ENCODE data around the gene MKI67. TPM values are rescaled to one million over a fixed set of nuclear protein-coding genes. Genes with fewer than 3 reads are reported as not detected.

Gene MKI67
- total and polyA plus RNA-seq, 10 donors: 0.61 to 21.6 (median 7.6) TPM

DNA sequence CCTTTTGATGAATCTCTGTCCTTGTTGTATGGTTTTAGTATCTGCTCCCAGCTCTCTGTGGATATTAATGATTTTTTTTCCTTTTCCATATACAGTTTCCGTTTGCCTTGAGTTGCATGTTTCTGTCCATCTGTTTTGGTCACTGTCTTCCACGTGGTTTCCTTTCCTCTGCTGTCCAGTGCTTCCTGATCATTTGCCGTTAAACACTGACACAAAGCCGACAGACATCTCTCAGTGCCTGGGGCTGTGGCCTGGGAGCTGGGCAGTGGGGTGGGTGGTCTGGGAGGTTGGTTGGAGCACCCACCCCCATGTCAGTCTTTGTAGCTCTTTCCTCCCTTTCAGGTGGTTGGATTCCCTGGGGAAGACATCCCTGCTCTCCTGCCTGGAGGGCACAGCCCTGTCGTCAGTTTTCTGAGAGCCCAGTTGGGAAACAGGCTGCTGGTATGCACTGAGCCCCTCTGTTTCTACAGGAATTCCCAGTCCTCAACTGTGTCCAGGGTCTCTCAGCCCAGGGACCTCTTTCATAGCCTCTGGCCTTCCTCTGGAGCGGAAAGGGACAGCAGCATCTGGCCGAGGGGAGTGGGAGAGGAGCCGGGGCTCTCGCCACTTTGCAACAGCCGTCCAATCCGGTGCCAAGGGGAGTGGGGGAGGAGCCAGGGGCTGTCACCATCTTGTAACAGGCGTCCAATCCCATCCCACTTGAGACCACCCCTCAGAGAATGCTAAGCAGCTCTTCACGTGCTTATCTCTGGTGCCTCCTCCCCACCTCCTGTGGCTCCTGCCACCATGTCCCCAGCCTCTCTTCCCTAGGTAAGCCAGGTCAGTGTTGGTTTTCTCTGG, 26.7 kb upstream of the MKI67 start:
- no peaks in the 10 kb centered on the region for H3K9me3 ChIP-seq
- 67 to 78% (median 71%) methylated on average over 12 to 13 of the region's 13 CpGs for WGBS, 5 donors
- intact Hi-C loops (cut with DNase I; ENCODE audit: low total_unique reads): loop anchor here (10.0 kb wide), 1 partner anchor 68 kb away; no protein-coding TSS in a partner anchor
- no peak overlapping the region for H3K4me3 ChIP-seq
- H3K27ac ChIP-seq: no peak overlapping the region
- DNase-seq: no peak
- H3K4me1 ChIP-seq: peaks cover 0 to 19% (median 7%) of the 10 kb centered on the region in 6 donors
- H3K27me3 ChIP-seq (replicated peaks in 1 of 7): peaks cover 0 to 67% (median 11%) of the 10 kb centered on the region in 7 donors
- TF ChIP-seq, protein P1, sequence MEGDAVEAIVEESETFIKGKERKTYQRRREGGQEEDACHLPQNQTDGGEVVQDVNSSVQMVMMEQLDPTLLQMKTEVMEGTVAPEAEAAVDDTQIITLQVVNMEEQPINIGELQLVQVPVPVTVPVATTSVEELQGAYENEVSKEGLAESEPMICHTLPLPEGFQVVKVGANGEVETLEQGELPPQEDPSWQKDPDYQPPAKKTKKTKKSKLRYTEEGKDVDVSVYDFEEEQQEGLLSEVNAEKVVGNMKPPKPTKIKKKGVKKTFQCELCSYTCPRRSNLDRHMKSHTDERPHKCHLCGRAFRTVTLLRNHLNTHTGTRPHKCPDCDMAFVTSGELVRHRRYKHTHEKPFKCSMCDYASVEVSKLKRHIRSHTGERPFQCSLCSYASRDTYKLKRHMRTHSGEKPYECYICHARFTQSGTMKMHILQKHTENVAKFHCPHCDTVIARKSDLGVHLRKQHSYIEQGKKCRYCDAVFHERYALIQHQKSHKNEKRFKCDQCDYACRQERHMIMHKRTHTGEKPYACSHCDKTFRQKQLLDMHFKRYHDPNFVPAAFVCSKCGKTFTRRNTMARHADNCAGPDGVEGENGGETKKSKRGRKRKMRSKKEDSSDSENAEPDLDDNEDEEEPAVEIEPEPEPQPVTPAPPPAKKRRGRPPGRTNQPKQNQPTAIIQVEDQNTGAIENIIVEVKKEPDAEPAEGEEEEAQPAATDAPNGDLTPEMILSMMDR (IDR thresholded peaks at IDR 0.05 in 8 of 11, conservative IDR thresholded peaks at IDR 0.05 in 3 of 11): no peak
- TF ChIP-seq POLR2AphosphoS5 (IDR thresholded peaks at IDR 0.05): no peak
- TF ChIP-seq POLR2A (IDR thresholded peaks at IDR 0.05): no peak
- no peaks in the 10 kb centered on the region for H3K36me3 ChIP-seq

DNA sequence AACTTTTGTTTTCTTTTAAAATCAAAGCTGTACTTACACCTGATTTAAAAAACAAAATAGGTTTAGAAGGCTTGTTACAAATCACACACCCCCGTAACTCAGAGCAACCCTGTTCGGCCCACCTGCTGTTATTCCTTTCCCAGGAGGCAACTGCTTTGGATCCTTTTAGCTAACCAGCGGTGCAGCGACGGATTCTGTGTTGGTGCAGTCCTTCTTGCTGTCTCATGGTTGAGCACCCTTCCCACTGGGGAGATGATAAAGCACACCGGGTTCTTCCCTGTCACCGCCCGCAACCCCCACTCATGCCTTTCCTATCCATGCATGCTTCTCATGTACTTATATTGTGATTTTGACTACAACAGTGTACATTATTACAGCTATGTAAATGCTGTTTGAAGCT, 24.8 kb upstream of the MKI67 start:
- H3K36me3 ChIP-seq: no peaks in the 10 kb centered on the region
- peaks cover 0 to 53% (median 11%) of the 10 kb centered on the region in 7 donors for H3K27me3 ChIP-seq (replicated peaks in 1 of 7)
- H3K4me1 ChIP-seq: peaks cover 0 to 31% (median 7%) of the 10 kb centered on the region in 6 donors
- intact Hi-C loops (cut with DNase I; ENCODE audit: low total_unique reads): loop anchor here (10.0 kb wide), 1 partner anchor 66 kb away; no protein-coding TSS in a partner anchor
- TF ChIP-seq, protein P1 (IDR thresholded peaks at IDR 0.05 in 8 of 11, conservative IDR thresholded peaks at IDR 0.05 in 3 of 11): no peak
- TF ChIP-seq POLR2A (IDR thresholded peaks at IDR 0.05): no peak
- no peak for TF ChIP-seq POLR2AphosphoS5 (IDR thresholded peaks at IDR 0.05)
- no peaks in the 10 kb centered on the region for H3K9me3 ChIP-seq
- 91 to 98% (median 94%) methylated on average over 8 of the region's 8 CpGs for WGBS, 5 donors
- no peak overlapping the region for H3K4me3 ChIP-seq
- DNase-seq: no peak
- H3K27ac ChIP-seq: no peak overlapping the region

DNA sequence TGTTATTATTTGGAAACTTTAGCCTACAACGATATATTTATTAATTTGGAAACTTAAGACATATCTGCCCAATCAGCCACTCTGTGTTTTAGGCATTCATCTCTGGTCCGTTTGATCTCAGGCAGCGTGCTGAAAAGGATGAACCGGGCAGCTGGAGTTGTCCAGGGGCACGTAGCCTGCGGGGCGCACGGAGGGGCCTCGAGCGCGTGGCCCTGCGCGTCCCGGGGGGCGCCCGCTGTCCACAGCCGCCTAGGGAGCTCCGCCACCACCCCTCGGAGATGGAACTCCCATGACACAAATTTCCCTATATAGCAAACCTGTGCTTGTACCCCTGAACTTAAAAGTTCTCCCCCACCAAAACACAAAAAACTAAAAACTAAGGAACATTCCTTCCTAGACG, 24.3 kb upstream of the MKI67 start:
- Histone ChIP-seq H3K36me3 (no peaks in the 10 kb centered on the region), H3K4me1 (peaks cover 0 to 31% (median 7%) of the 10 kb centered on the region in 6 donors), H3K27me3 (replicated peaks in 1 of 7) (peaks cover 0 to 48% (median 11%) of the 10 kb centered on the region in 7 donors), H3K9me3 (no peaks in the 10 kb centered on the region), H3K27ac (no peak overlapping the region), H3K4me3 (peak overlapping the region in 6 of 8 donors; percentile 38 to 77 (median 48))
- WGBS, 5 donors: 74 to 78% (median 77%) methylated on average over 20 of the region's 20 CpGs
- intact Hi-C loops (cut with DNase I; ENCODE audit: low total_unique reads): loop anchor here (10.0 kb wide), 1 partner anchor 66 kb away; no protein-coding TSS in a partner anchor
- TF ChIP-seq POLR2AphosphoS5 (IDR thresholded peaks at IDR 0.05) (no peak), POLR2A (IDR thresholded peaks at IDR 0.05) (no peak)
- TF ChIP-seq, protein P1 (IDR thresholded peaks at IDR 0.05 in 8 of 11, conservative IDR thresholded peaks at IDR 0.05 in 3 of 11): no peak
- DNase-seq: no peak

DNA sequence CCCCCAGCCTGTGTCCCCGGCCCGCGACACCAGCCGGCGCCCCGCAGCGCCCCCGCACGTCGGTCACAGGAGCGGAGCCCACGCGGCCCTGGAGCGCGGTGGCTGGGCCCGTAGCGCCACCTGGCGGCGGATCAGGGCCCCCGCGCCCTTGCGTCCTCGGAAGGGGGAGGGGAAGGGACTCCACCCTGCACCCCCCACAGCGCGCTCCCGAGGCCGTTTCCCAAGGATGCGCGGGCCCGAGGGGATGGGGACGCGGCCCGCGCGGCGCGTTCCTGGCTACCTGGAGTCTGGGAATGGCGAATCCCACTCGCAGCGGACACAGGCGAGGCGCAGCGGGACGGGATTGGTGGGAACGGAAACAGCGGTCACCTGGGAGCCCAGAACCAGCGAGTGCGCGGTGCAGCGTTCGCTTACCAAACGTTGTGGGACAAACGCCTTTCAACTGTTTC, 23.8 kb upstream of the MKI67 start:
- TF ChIP-seq POLR2A (IDR thresholded peaks at IDR 0.05) (no peak), POLR2AphosphoS5 (IDR thresholded peaks at IDR 0.05) (peak; percentile 32 to 72 (median 50))
- TF ChIP-seq, protein P1 (IDR thresholded peaks at IDR 0.05 in 8 of 11, conservative IDR thresholded peaks at IDR 0.05 in 3 of 11): peak; percentile 78 to 95 (median 91)
- H3K27me3 ChIP-seq (replicated peaks in 1 of 7): peaks cover 0 to 44% (median 11%) of the 10 kb centered on the region in 7 donors
- H3K4me1 ChIP-seq: peaks cover 0 to 31% (median 7%) of the 10 kb centered on the region in 6 donors
- H3K4me3 ChIP-seq: peak overlapping the region; percentile 19 to 77 (median 47)
- 0 to 5% (median 1%) methylated on average over 10 to 53 of the region's 53 CpGs for WGBS, 5 donors
- no peaks in the 10 kb centered on the region for H3K9me3 ChIP-seq
- DNase-seq: peak; percentile 94
- peak overlapping the region in 2 of 8 donors; percentile 46 to 48 for H3K27ac ChIP-seq
- intact Hi-C loops (cut with DNase I; ENCODE audit: low total_unique reads): loop anchor here (10.0 kb wide), 1 partner anchor 65 kb away; no protein-coding TSS in a partner anchor
- H3K36me3 ChIP-seq: no peaks in the 10 kb centered on the region

Data from spleen (tissue), 11 donors.